Hepatocyte (in vitro differentiated cells): Measurements from ENCODE around the gene SERGEF. TPM values are rescaled to one million over a fixed set of nuclear protein-coding genes. Genes with fewer than 3 reads are reported as not detected.

ENCODE experiments used
- DNase-seq: peaks from one replicate; pipeline ENCODE4 v3.0.0-alpha.2; 2016; ENCODE audit warnings: low spot score
- H2AFZ ChIP-seq: fragments of 200-600 bp; sonication (generic); 2 replicates; pipeline ENCODE4 v1.6.0; 2016; ENCODE audit warnings: antibody characterized with exemption, mild to moderate bottlenecking
- H3K27ac ChIP-seq: fragments of 200-600 bp; sonication (generic); 2 replicates; pipeline ENCODE4 v1.5.1; 2016; ENCODE audit warnings: mild to moderate bottlenecking
- H3K27me3 ChIP-seq: fragments of 200-600 bp; sonication (generic); 2 replicates; pipeline ENCODE4 v1.6.1; 2016
- H3K36me3 ChIP-seq: fragments of 200-600 bp; sonication (generic); replicated peaks from 2 replicates; pipeline ENCODE4 v1.5.1; 2016; ENCODE audit warnings: low read depth; ENCODE audit not compliant: insufficient read depth
- H3K4me1 ChIP-seq: fragments of 200-600 bp; sonication (generic); 2 replicates; pipeline ENCODE4 v1.5.1; 2016; ENCODE audit warnings: mild to moderate bottlenecking, moderate library complexity; ENCODE audit not compliant: insufficient read depth
- H3K4me2 ChIP-seq: fragments of 200-600 bp; sonication (generic); 2 replicates; pipeline ENCODE4 v1.6.0; 2016
- H3K4me3 ChIP-seq: fragments of 200-600 bp; sonication (generic); 2 replicates; pipeline ENCODE4 v1.5.1; 2016; ENCODE audit warnings: mild to moderate bottlenecking
- H3K79me2 ChIP-seq: fragments of 200-600 bp; sonication (generic); 2 replicates; pipeline ENCODE4 v1.6.0; 2017; ENCODE audit warnings: mild to moderate bottlenecking
- H3K9me2 ChIP-seq: fragments of 200-600 bp; sonication (generic); replicated peaks from 2 replicates; pipeline ENCODE4 v1.6.0; 2017; ENCODE audit warnings: mild to moderate bottlenecking; ENCODE audit not compliant: insufficient read depth
- H3K9me3 ChIP-seq: fragments of 200-600 bp; sonication (generic); 2 replicates; pipeline ENCODE4 v1.5.1; 2016; ENCODE audit warnings: low read depth, mild to moderate bottlenecking
- H4K20me1 ChIP-seq: fragments of 200-600 bp; sonication (generic); 2 replicates; pipeline ENCODE4 v1.6.0; 2016; ENCODE audit warnings: mild to moderate bottlenecking; ENCODE audit not compliant: insufficient read depth, poor library complexity, severe bottlenecking
- CTCF ChIP-seq: fragments of 200-600 bp; sonication (generic); IDR thresholded peaks from 2 replicates; pipeline ENCODE4 v1.5.1; 2016; ENCODE audit warnings: antibody characterized with exemption, mild to moderate bottlenecking; ENCODE audit not compliant: poor library complexity
- EZH2 ChIP-seq: fragments of 200-600 bp; sonication (generic); IDR thresholded peaks from 2 replicates; pipeline ENCODE4 v1.6.1; 2016; ENCODE audit warnings: antibody characterized with exemption, mild to moderate bottlenecking, borderline replicate concordance
- EZH2phosphoT487 ChIP-seq: fragments of 200-600 bp; sonication (generic); IDR thresholded peaks from one replicate; pipeline ENCODE4 v1.6.1; 2018; ENCODE audit warnings: antibody characterized with exemption, mild to moderate bottlenecking, low read depth, moderate library complexity; ENCODE audit not compliant: unreplicated experiment, severe bottlenecking
- WGBS: methylation state at CpG from one replicate; pipeline ENCODE4 v1.1.6; 2016; ENCODE audit warnings: low lambda C conversion rate; ENCODE audit errors: missing lambda C conversion rate; 5-methylcytosine and 5-hydroxymethylcytosine counted together
- polyA plus RNA-seq: library from polyadenylated mRNA; unstranded; fragments of >200 nt; fragmentation: Nextera tagmentation; extraction: Ambion mirVana; gene quantifications from 2 replicates; pipeline ENCODE4 v1.2.1, GENCODE V29; 2016
- total RNA-seq: library from RNA; depleted of rRNA; stranded (reverse); fragments of >200 nt; gene quantifications from 2 replicates; pipeline ENCODE4 v1.2.3, GENCODE V29; 2014

SERGEF gene
- total and polyA plus RNA-seq, 2 experiments from 2014 or later = 21.7 to 28.7 TPM

- no peak for DNase-seq
- Histone ChIP-seq H3K36me3 (no peaks in the 10 kb centered on the region), H3K9me2 (no peaks in the 10 kb centered on the region), H3K4me1 (no peaks in the 10 kb centered on the region), H3K27me3 (peaks cover 59% of the 10 kb centered on the region), H4K20me1 (no peaks in the 10 kb centered on the region), H2AFZ (no peak overlapping the region), H3K9me3 (no peaks in the 10 kb centered on the region), H3K4me3 (no peak overlapping the region), H3K4me2 (no peak overlapping the region), H3K79me2 (no peaks in the 10 kb centered on the region), H3K27ac (no peak overlapping the region)
- WGBS = 70% methylated on average over 10 of the region's 10 CpGs
- no peak for TF ChIP-seq EZH2phosphoT487
- TF ChIP-seq CTCF = no peak
- TF ChIP-seq EZH2 = peak; percentile 10
Measured at GRCh38 chr11:17738151-17738973, 274.5 kb downstream of the SERGEF start.

Other genes with a start within 250 kb of the SERGEF start
- gene TPH1, start 33.2 kb upstream of the SERGEF start, total RNA-seq = 0.32 and 0.37 TPM in 2 replicates
- gene TPH1, start 33.2 kb upstream of the SERGEF start, polyA plus RNA-seq = not detected in 2 replicates
- gene SAAL1, start 93.0 kb upstream of the SERGEF start, total RNA-seq = 11.7 and 13.0 TPM in 2 replicates
- gene SAAL1, start 93.0 kb upstream of the SERGEF start, polyA plus RNA-seq = 15.2 and 17.8 TPM in 2 replicates
- gene MRGPRX3, start 119.5 kb upstream of the SERGEF start, total RNA-seq = not detected in 2 replicates
- not detected in 2 replicates for gene MRGPRX3, start 119.5 kb upstream of the SERGEF start, polyA plus RNA-seq
- gene MRGPRX4, start 159.8 kb upstream of the SERGEF start, total RNA-seq = not detected in 2 replicates
- not detected in 2 replicates for gene MRGPRX4, start 159.8 kb upstream of the SERGEF start, polyA plus RNA-seq
- gene SAA4, start 223.8 kb upstream of the SERGEF start, total RNA-seq = 73.0 and 73.8 TPM in 2 replicates
- 75.6 and 101 TPM in 2 replicates for gene SAA4, start 223.8 kb upstream of the SERGEF start, polyA plus RNA-seq
- gene SAA2, start 235.6 kb upstream of the SERGEF start, total RNA-seq = 20.1 and 27.4 TPM in 2 replicates
- 111 and 170 TPM in 2 replicates for gene SAA2, start 235.6 kb upstream of the SERGEF start, polyA plus RNA-seq